Esophagus muscularis mucosa (tissue), 4 donors: ENCODE results near the gene FOXF2. TPM values are rescaled to one million over a fixed set of nuclear protein-coding genes. Genes with fewer than 3 reads are reported as not detected.
A peak's percentile ranks its signal among the peaks of the same experiment; 100 is the strongest.
"Not testable (repeated sequence)": the region's sequence is repeated elsewhere in the genome, so short reads cannot be mapped to it uniquely, and the experiment has no call there.

Source experiments
- DNase-seq: peaks from one replicate; pipeline ENCODE4 v3.0.0-alpha.2; 2017; ENCODE audit errors: extremely low spot score
- H3K27ac ChIP-seq, 4 donors: fragments of 200-600 bp; sonication (generic); replicated peaks in 1 of 4; 1 replicate in 3 of 4; 2 replicates in 1 of 4; pipeline ENCODE4 v1.5.1; 2016 to 2019; ENCODE audit warnings: mild to moderate bottlenecking in 1 of 4
- H3K27me3 ChIP-seq, 4 donors: fragments of 200-600 bp; sonication (generic); one replicate each; pipeline versions ENCODE4 v1.5.1 to v1.6.0; 2016 to 2019
- H3K36me3 ChIP-seq, 4 donors: fragments of 200-600 bp; sonication (generic); one replicate each; pipeline ENCODE4 v1.5.1; 2016 to 2019
- H3K4me1 ChIP-seq, 4 donors: fragments of 200-600 bp; sonication (generic); one replicate each; pipeline ENCODE4 v1.5.1; 2016 to 2019
- H3K4me3 ChIP-seq, 4 donors: fragments of 200-600 bp; sonication (generic); 1 replicate in 2 of 4; 2 replicates in 2 of 4; pipeline ENCODE4 v1.5.1; 2016 to 2019; ENCODE audit warnings: mild to moderate bottlenecking in 4 of 4, moderate library complexity in 1 of 4
- H3K9me3 ChIP-seq, 4 donors: fragments of 200-600 bp; sonication (generic); 1 replicate in 3 of 4; 2 replicates in 1 of 4; pipeline ENCODE4 v1.5.1; 2016 to 2019
- EP300 ChIP-seq: sonication (generic); formaldehyde crosslinking; IDR thresholded peaks from one replicate; pipeline ENCODE4 v1.6.1; 2017; ENCODE audit warnings: antibody characterized with exemption
- POLR2A ChIP-seq: fragments of 450-650 bp; IDR thresholded peaks from one replicate; pipeline ENCODE4 v1.6.1; 2017; ENCODE audit warnings: antibody characterized with exemption, moderate library complexity, mild to moderate bottlenecking, low read depth
- POLR2AphosphoS5 ChIP-seq, 2 donors: sonication (generic); formaldehyde crosslinking; IDR thresholded peaks; one replicate each; pipeline ENCODE4 v1.6.1; 2017; ENCODE audit warnings: antibody characterized with exemption in 2 of 2
- WGBS: methylation state at CpG from one replicate; pipeline ENCODE4 v1.1.5; 2018; 5-methylcytosine and 5-hydroxymethylcytosine counted together
- intact Hi-C: fragments of 100-400 bp; cut with DNase I; formaldehyde crosslinking; loops from one replicate; pipeline ENCODE4 v1.15.1; 2023
- total RNA-seq, 4 donors: library from RNA; depleted of rRNA; stranded (reverse); fragments of >200 nt; gene quantifications; one replicate each; pipeline versions ENCODE4 v1.1.0 to v1.2.1, GENCODE V29; 2016
- TF ChIP-seq, protein P1 (sequence below), 3 experiments: fragments of 200-600 bp in 2 of 3; fragments of 450-650 bp in 1 of 3; sonication (generic) in 2 of 3; IDR thresholded peaks; one replicate each; pipeline ENCODE4 v1.5.1; 2017 to 2019; ENCODE audit warnings: antibody characterized with exemption in 3 of 3, mild to moderate bottlenecking in 2 of 3, moderate library complexity in 1 of 3

FOXF2 gene
- total RNA-seq, 4 donors from 2014 or later = 66.6 to 170 (median 120) TPM

DNA sequence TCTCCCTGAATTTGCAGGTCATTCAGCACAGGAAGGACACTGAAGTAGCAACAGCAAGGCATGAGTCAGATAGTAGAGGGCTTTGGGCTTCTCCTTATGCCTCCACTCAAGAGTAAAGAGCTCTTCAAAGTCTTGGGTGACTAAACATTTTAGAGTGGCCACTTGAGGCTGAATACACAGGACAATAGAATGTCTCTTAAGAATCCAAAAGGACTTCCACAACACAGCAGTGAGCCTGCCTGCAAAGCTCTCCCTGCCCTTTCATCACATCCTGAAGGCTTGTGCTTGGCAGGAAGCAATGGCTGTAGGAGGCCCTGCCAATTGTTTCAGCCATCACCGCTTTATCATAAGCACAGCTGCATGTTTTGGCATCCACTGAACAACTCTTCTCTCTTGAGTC lies 40.7 kb upstream of the FOXF2 start:
- Histone ChIP-seq H3K4me3 (no peak overlapping the region), H3K27ac (peak overlapping the region in 3 of 4 donors; percentile 59 to 77 (median 75)), H3K27me3 (no peaks in the 10 kb centered on the region), H3K9me3 (peaks cover 5 to 19% (median 13%) of the 10 kb centered on the region in 4 donors), H3K36me3 (no peaks in the 10 kb centered on the region), H3K4me1 (peaks cover 11 to 49% (median 48%) of the 10 kb centered on the region in 4 donors)
- intact Hi-C loops = no loop called here
- WGBS = 13% methylated on average over 1 of the region's 1 CpG
- no peak for TF ChIP-seq POLR2A
- TF ChIP-seq, protein P1, sequence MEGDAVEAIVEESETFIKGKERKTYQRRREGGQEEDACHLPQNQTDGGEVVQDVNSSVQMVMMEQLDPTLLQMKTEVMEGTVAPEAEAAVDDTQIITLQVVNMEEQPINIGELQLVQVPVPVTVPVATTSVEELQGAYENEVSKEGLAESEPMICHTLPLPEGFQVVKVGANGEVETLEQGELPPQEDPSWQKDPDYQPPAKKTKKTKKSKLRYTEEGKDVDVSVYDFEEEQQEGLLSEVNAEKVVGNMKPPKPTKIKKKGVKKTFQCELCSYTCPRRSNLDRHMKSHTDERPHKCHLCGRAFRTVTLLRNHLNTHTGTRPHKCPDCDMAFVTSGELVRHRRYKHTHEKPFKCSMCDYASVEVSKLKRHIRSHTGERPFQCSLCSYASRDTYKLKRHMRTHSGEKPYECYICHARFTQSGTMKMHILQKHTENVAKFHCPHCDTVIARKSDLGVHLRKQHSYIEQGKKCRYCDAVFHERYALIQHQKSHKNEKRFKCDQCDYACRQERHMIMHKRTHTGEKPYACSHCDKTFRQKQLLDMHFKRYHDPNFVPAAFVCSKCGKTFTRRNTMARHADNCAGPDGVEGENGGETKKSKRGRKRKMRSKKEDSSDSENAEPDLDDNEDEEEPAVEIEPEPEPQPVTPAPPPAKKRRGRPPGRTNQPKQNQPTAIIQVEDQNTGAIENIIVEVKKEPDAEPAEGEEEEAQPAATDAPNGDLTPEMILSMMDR (IDR thresholded peaks at IDR 0.05) = no peak
- no peak for TF ChIP-seq EP300
- TF ChIP-seq POLR2AphosphoS5 (IDR thresholded peaks at IDR 0.05) = peak; percentile 53 to 73
- DNase-seq = no peak

DNA sequence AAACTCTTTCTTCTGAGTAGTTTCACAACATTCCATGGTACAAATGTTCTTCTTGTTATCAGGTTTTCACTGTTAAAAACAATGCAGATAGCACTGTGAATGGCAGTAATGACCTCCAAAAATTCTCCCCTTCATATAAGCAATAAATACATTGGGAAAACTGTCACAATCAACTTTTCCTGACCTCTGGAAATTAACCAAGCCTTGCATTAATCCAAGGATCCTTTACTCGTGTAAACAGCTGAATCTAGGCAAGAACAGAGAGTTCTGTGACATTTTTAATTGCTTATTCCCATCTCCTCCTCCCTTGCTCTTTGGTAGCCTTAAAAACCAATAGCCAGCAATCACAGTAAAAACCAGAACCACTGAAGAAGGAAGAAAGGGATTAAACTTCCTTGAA lies 39.7 kb upstream of the FOXF2 start:
- no peaks in the 10 kb centered on the region for H3K27me3 ChIP-seq
- DNase-seq = no peak
- intact Hi-C loops = no loop called here
- no peak overlapping the region for H3K4me3 ChIP-seq
- peak overlapping the region in 3 of 4 donors; percentile 59 to 77 (median 75) for H3K27ac ChIP-seq
- H3K36me3 ChIP-seq = no peaks in the 10 kb centered on the region
- H3K4me1 ChIP-seq = peaks cover 11 to 49% (median 48%) of the 10 kb centered on the region in 4 donors
- 21% methylated on average over 1 of the region's 1 CpG for WGBS
- TF ChIP-seq EP300 (no peak), POLR2A (no peak), POLR2AphosphoS5 (IDR thresholded peaks at IDR 0.05) (no peak)
- TF ChIP-seq, protein P1 (IDR thresholded peaks at IDR 0.05) = no peak
- H3K9me3 ChIP-seq = peaks cover under 1 to 10% (median 6%) of the 10 kb centered on the region in 4 donors

DNA sequence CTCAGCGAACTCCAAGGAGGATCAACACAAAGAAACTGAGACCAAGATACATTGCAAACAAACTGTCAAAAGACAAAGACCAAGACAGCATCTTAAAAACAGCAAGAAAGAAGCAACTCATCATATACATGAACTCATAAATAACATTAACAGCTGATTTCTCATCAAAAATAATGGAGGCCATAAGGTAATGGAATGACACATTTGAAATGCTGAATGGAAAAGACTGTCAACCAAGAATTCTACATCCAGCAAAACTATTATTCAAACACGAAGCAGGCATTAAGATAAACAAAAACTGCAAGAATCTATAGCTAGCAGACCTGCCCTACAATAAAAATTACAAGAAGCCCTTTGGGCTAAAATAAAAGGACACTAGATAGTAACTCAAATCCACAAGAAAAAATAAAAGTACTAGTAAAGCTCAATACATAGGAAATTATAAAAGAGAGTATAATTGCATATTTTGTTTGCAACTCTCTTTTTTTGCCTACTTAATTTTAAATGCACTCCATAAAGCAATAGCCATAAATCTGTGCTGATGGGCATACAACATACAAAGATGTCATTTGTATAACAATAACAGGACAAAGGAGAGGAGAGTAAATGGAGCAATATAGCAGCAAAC lies 37.9 kb upstream of the FOXF2 start:
- intact Hi-C loops = no loop called here
- no peaks in the 10 kb centered on the region for H3K36me3 ChIP-seq
- no peak for DNase-seq
- H3K4me1 ChIP-seq = peaks cover 11 to 41% (median 39%) of the 10 kb centered on the region in 4 donors
- no peak overlapping the region for H3K27ac ChIP-seq
- H3K4me3 ChIP-seq = no peak overlapping the region
- H3K27me3 ChIP-seq = no peaks in the 10 kb centered on the region
- peaks cover 0 to 7% (median 5%) of the 10 kb centered on the region in 4 donors for H3K9me3 ChIP-seq
- TF ChIP-seq POLR2AphosphoS5 (IDR thresholded peaks at IDR 0.05) = no peak
- TF ChIP-seq, protein P1 (IDR thresholded peaks at IDR 0.05) = no peak
- TF ChIP-seq POLR2A = no peak
- TF ChIP-seq EP300 = no peak
- WGBS = 87% methylated on average over 2 of the region's 2 CpGs

DNA sequence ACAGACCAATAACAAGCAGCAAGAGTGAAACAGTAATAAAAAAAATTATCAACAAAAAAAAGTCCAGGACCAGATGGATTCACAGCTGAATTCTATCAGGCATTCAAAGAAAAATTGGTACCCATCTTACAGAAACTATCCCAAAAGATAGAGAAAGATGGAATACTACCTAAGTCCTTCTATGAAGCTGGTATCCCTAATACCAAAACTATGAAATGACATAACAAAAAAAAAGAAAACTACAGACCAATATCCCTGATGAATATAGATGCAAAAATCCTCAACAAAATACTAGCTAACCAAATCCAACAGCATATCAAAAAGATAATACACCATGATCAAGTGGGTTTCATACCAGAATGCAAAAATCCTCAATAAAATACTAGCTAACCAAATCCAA lies 34.3 kb upstream of the FOXF2 start:
- DNase-seq, H3K27ac ChIP-seq, intact Hi-C loops, H3K9me3 ChIP-seq, H3K4me1 ChIP-seq, H3K36me3 ChIP-seq, H3K4me3 ChIP-seq, H3K27me3 ChIP-seq: not testable (repeated sequence)

DNA sequence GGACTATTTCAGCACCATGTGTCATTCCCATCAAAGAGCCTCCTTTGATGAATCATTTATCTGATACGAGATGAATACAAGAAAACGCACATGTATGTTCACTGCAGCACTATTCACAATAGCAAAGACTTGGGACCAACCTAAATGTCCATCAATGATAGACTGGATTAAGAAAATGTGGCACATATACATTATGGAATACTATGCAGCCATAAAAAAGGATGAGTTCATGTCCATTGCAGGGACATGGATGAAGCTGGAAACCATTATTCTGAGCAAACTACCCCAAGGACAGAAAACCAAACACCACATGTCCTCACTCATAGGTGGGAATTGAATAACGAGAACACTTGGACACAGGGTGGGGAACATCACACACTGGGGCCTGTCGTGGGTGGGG lies 27.7 kb upstream of the FOXF2 start:
- H3K27ac ChIP-seq, intact Hi-C loops, H3K4me3 ChIP-seq, H3K27me3 ChIP-seq, H3K36me3 ChIP-seq, DNase-seq, H3K9me3 ChIP-seq: not testable (repeated sequence)
- WGBS = 98% methylated on average over 4 of the region's 4 CpGs
- peaks cover 4 to 36% (median 36%) of the 10 kb centered on the region in 4 donors for H3K4me1 ChIP-seq

DNA sequence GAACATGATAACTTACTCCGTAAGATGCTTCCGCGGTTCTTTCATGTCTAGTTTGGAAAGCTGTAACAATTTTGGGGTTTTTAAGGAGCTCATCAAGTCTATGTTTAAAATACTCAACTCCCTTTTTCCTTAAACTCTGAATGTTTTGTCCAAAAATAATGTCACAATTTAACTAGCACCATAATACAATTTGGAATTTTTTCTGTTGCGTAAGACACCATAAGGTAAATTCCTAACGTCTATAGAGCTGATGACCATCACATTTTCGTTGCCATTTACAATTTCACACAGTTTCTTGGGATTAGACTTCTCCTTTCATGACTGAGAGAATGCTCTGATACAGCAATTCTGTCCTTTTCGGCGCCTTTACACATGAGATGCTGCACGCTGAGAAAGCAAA lies 26.7 kb upstream of the FOXF2 start:
- H3K27me3 ChIP-seq = no peaks in the 10 kb centered on the region
- WGBS = 91% methylated on average over 9 of the region's 9 CpGs
- H3K36me3 ChIP-seq = no peaks in the 10 kb centered on the region
- peaks cover 4 to 40% (median 38%) of the 10 kb centered on the region in 4 donors for H3K4me1 ChIP-seq
- TF ChIP-seq POLR2A (no peak), EP300 (no peak), POLR2AphosphoS5 (IDR thresholded peaks at IDR 0.05) (no peak)
- TF ChIP-seq, protein P1 (IDR thresholded peaks at IDR 0.05) = no peak
- no peak overlapping the region for H3K4me3 ChIP-seq
- DNase-seq = no peak
- H3K9me3 ChIP-seq = no peaks in the 10 kb centered on the region
- no peak overlapping the region for H3K27ac ChIP-seq
- intact Hi-C loops = no loop called here
